GDM1 (cell line): ENCODE measurements around the gene DUS2.
"Not testable (repeated sequence)": the region's sequence is repeated elsewhere in the genome, so short reads cannot be mapped to it uniquely, and the experiment has no call there.

Experiments
- DNase-seq: peaks from one replicate; lab custom pipeline; 2025; lab: John Stamatoyannopoulos, UW

Gene DUS2

GRCh38 chr16:68022728-68023537 lies at the start of gene DUS2, which contains the start of gene DDX28:
DUS2 (plus strand) TSS chr16:68023284; CDS start chr16:68038024, 14,740 bp downstream.
DDX28 (minus strand) TSS chr16:68023232; CDS start chr16:68023202, 30 bp downstream.
- DNase-seq, result peak; percentile 75

GRCh38 chr16:67975321-67976105 lies 47.6 kb upstream of the DUS2 start:
- no peak for DNase-seq

GRCh38 chr16:67976205-67976604 lies 46.9 kb upstream of the DUS2 start:
- no peak for DNase-seq

- DNase-seq, result no peak
These were observed 46.1 kb upstream of the DUS2 start for GRCh38 chr16:67977005-67977404.

- no peak for DNase-seq
These were observed 45.4 kb upstream of the DUS2 start for GRCh38 chr16:67977469-67978227.

- DNase-seq, result no peak
These were observed 43.0 kb upstream of the DUS2 start, which contains the start of gene DPEP3 for GRCh38 chr16:67979955-67980678. DPEP3 (minus strand) TSS chr16:67980499; CDS start chr16:67980380, 119 bp downstream.

GRCh38 chr16:67982011-67982696 lies 40.9 kb upstream of the DUS2 start:
- DNase-seq, result no peak

- no peak for DNase-seq
These were observed 36.1 kb upstream of the DUS2 start for GRCh38 chr16:67986949-67987348.

- DNase-seq, result no peak
These were observed 35.5 kb upstream of the DUS2 start for GRCh38 chr16:67987460-67988160.

- DNase-seq, result no peak
These were observed 34.4 kb upstream of the DUS2 start for GRCh38 chr16:67988675-67989074.

- DNase-seq, result no peak
These were observed 33.6 kb upstream of the DUS2 start for GRCh38 chr16:67989322-67990017.

GRCh38 chr16:67990018-67990386 lies 33.1 kb upstream of the DUS2 start:
- DNase-seq, result no peak

- DNase-seq, result no peak
These were observed 30.4 kb upstream of the DUS2 start for GRCh38 chr16:67992661-67993206.

- peak; percentile 46 for DNase-seq
These were observed 29.7 kb upstream of the DUS2 start for GRCh38 chr16:67993207-67994039.

GRCh38 chr16:67994040-67994408 lies 29.1 kb upstream of the DUS2 start:
- DNase-seq, result peak; percentile 33

GRCh38 chr16:67995423-67995822 lies 27.7 kb upstream of the DUS2 start:
- DNase-seq, result no peak

- no peak for DNase-seq
These were observed 26.4 kb upstream of the DUS2 start for GRCh38 chr16:67996666-67997065.

- DNase-seq, result not testable (repeated sequence)
These were observed 24.8 kb upstream of the DUS2 start for GRCh38 chr16:67998231-67998778.
